HepG2 (cell line): ENCODE results near the gene ATP8B1. TPM values are rescaled to one million over a fixed set of nuclear protein-coding genes. Genes with fewer than 3 reads are reported as not detected.

Experiments
- ELF1 ChIP-seq: sonication (generic); formaldehyde crosslinking; IDR thresholded peaks from 2 replicates; pipeline ENCODE4 v1.4.0; 2020; ENCODE audit warnings: missing genetic modification reagents
- MAF1 ChIP-seq: sonication (generic); formaldehyde crosslinking; IDR thresholded peaks from 2 replicates; pipeline ENCODE4 v1.5.0; 2020; ENCODE audit warnings: missing genetic modification reagents, borderline replicate concordance
- NBN ChIP-seq: fragments of 450-650 bp; conservative IDR thresholded peaks from 2 replicates; pipeline ENCODE4 v1.6.1; 2017
- POGZ ChIP-seq: sonication (generic); formaldehyde crosslinking; IDR thresholded peaks from 2 replicates; pipeline ENCODE4 v1.4.0; 2020; ENCODE audit warnings: mild to moderate bottlenecking, missing genetic modification reagents
- PPARG ChIP-seq: conservative IDR thresholded peaks from 2 replicates; pipeline ENCODE4 v1.6.1; 2016; ENCODE audit warnings: missing biosample characterization, missing genetic modification reagents
- RERE ChIP-seq: IDR thresholded peaks from 2 replicates; pipeline ENCODE4 v1.6.1; 2016; ENCODE audit warnings: low read depth, missing genetic modification reagents, missing compliant biosample characterization
- REST ChIP-seq, 2 experiments: IDR thresholded peaks; 2 replicates each; pipeline ENCODE4 v1.6.1; 2011 to 2012; ENCODE audit warnings: low read length in 2 of 2, borderline replicate concordance in 1 of 2, low read depth in 1 of 2, mild to moderate bottlenecking in 1 of 2, moderate library complexity in 1 of 2
- RXRA ChIP-seq: sonication (generic); formaldehyde crosslinking; IDR thresholded peaks from 2 replicates; pipeline ENCODE4 v1.5.1; 2020; ENCODE audit warnings: missing genetic modification reagents
- TRIM24 ChIP-seq: sonication (generic); formaldehyde crosslinking; IDR thresholded peaks from 2 replicates; pipeline ENCODE4 v1.8.0; 2022; ENCODE audit warnings: mild to moderate bottlenecking, missing genetic modification reagents
- ZBTB21 ChIP-seq: sonication (generic); formaldehyde crosslinking; IDR thresholded peaks from 2 replicates; pipeline ENCODE4 v1.4.0; 2020; ENCODE audit warnings: missing genetic modification reagents
- ZBTB4 ChIP-seq: sonication (generic); formaldehyde crosslinking; IDR thresholded peaks from 2 replicates; pipeline ENCODE4 v1.4.0; 2020; ENCODE audit warnings: missing genetic modification reagents, mild to moderate bottlenecking, borderline replicate concordance
- ZMYM3 ChIP-seq: sonication (generic); formaldehyde crosslinking; IDR thresholded peaks from 2 replicates; pipeline ENCODE4 v1.5.1; 2020; ENCODE audit warnings: mild to moderate bottlenecking, missing genetic modification reagents
- ZNF430 ChIP-seq: sonication (generic); formaldehyde crosslinking; IDR thresholded peaks from 2 replicates; pipeline ENCODE4 v1.9.0; 2021; ENCODE audit warnings: mild to moderate bottlenecking, missing genetic modification reagents
- ZNF496 ChIP-seq: sonication (generic); formaldehyde crosslinking; IDR thresholded peaks from 2 replicates; pipeline ENCODE4 v1.8.1; 2023; ENCODE audit warnings: mild to moderate bottlenecking, moderate library complexity, missing genetic modification reagents; ENCODE audit not compliant: insufficient replicate concordance
- ZNF550 ChIP-seq: sonication (generic); formaldehyde crosslinking; IDR thresholded peaks from 2 replicates; pipeline ENCODE4 v1.4.0; 2020; ENCODE audit warnings: mild to moderate bottlenecking, missing genetic modification reagents, borderline replicate concordance
- ZNF780A ChIP-seq: sonication (generic); formaldehyde crosslinking; IDR thresholded peaks from 2 replicates; pipeline ENCODE4 v1.8.0; 2022; ENCODE audit warnings: mild to moderate bottlenecking, missing genetic modification reagents, moderate library complexity
- ZSCAN22 ChIP-seq: sonication (generic); formaldehyde crosslinking; IDR thresholded peaks from 2 replicates; pipeline ENCODE4 v1.4.0; 2020; ENCODE audit warnings: mild to moderate bottlenecking, missing genetic modification reagents
- polyA plus RNA-seq, 8 experiments: library from polyadenylated mRNA; depleted of rRNA in 3 of 8; stranded (reverse) in 7 of 8; unstranded in 1 of 8; fragments of >200 nt; fragmentation: Illumina TruSeq in 4 of 8; extraction: Trizol in 4 of 8; gene quantifications; 2 replicates each; pipeline versions ENCODE4 v1.2.1 to v1.2.3, GENCODE V29; 2011 to 2016; ENCODE audit warnings: low read depth in 4 of 8, missing spikeins in 1 of 8, mixed read lengths in 1 of 8; ENCODE audit not compliant: insufficient read depth in 1 of 8
- total RNA-seq, 5 experiments: library from RNA; depleted of rRNA; stranded (reverse); fragments of >200 nt; fragmentation: Illumina TruSeq; extraction: Trizol; gene quantifications; 2 replicates each; pipeline ENCODE4 v1.2.3, GENCODE V29; 2016; ENCODE audit warnings: low read depth in 1 of 5

ATP8B1 gene
- total and polyA plus RNA-seq, 2 of the 13 experiments (the other 11 are each of a cell fraction or from before 2014, with no cell fraction given), result 2.8 to 4.0 TPM

GRCh38 chr18:57630002-57630753 lies 172.9 kb downstream of the ATP8B1 start (continued):
- TF ChIP-seq REST (IDR thresholded peaks at IDR 0.05; ENCODE audit: borderline replicate concordance in 1 of 2, low read depth in 1 of 2, low read length in 2 of 2), result peak in 1 of 2 experiments; percentile 35; a peak in 1 of 4 replicates
- no peak for TF ChIP-seq ZNF780A
- no peak; the same call in 1 of the 2 replicates for TF ChIP-seq ZBTB21
- no peak for TF ChIP-seq TRIM24
- no peak for TF ChIP-seq ZNF496 (CRISPR knock-in tag)
- no peak; the same call in 1 of the 2 replicates for TF ChIP-seq RERE (CRISPR knock-in tag)
- peak; percentile 78 for TF ChIP-seq RXRA (CRISPR knock-in tag)
- peak; percentile 52; the same call in 1 of the 2 replicates for TF ChIP-seq PPARG (CRISPR knock-in tag)
- peak; percentile 49; the same call in 1 of the 2 replicates for TF ChIP-seq ZNF430 (CRISPR knock-in tag)
- no peak for TF ChIP-seq ZNF550 (CRISPR knock-in tag)
- no peak for TF ChIP-seq NBN
- no peak for TF ChIP-seq ZSCAN22 (CRISPR knock-in tag)
- TF ChIP-seq ZBTB4, result 0 out of 2 replicates have a peak, but pooled peaks have one; percentile 52
- TF ChIP-seq POGZ, result peak; percentile 93
- no peak for TF ChIP-seq MAF1 (CRISPR knock-in tag)
- TF ChIP-seq ELF1 (CRISPR knock-in tag), result peak; percentile 100
- TF ChIP-seq ZMYM3 (CRISPR knock-in tag), result peak; percentile 92
